ENCODE results near the gene ZNF318. TPM values are rescaled to one million over a fixed set of nuclear protein-coding genes. Genes with fewer than 3 reads are reported as not detected.
A peak's percentile ranks its signal among the peaks of the same experiment; 100 is the strongest.

The ZNF318 gene
- total RNA-seq, 1 donor from 2014 or later = 19.8 TPM

GRCh38 chr6:43292763-43293318, 76.6 kb downstream of the ZNF318 start:
- Mint-ChIP-seq H3K36me3 (ENCODE audit: low read depth) (no peaks in the 10 kb centered on the region), H3K4me3 (ENCODE audit: unreplicated experiment) (no peak overlapping the region), H3K27ac (ENCODE audit: unreplicated experiment) (no peak overlapping the region), H3K27me3 (ENCODE audit: low read depth) (peaks cover 7% of the 10 kb centered on the region), H3K9me3 (ENCODE audit: low read depth) (no peaks in the 10 kb centered on the region), H3K4me1 (ENCODE audit: low read depth) (no peaks in the 10 kb centered on the region)
- no peak for TF ChIP-seq CTCF (IDR thresholded peaks at IDR 0.05)
- peak; percentile 39 for DNase-seq (ENCODE audit: low spot score)

- Mint-ChIP-seq H3K27ac (ENCODE audit: unreplicated experiment) (no peak overlapping the region), H3K27me3 (ENCODE audit: low read depth) (peaks cover 7% of the 10 kb centered on the region), H3K4me1 (ENCODE audit: low read depth) (no peaks in the 10 kb centered on the region), H3K9me3 (ENCODE audit: low read depth) (no peaks in the 10 kb centered on the region), H3K36me3 (ENCODE audit: low read depth) (no peaks in the 10 kb centered on the region), H3K4me3 (ENCODE audit: unreplicated experiment) (no peak overlapping the region)
- DNase-seq (ENCODE audit: low spot score) = peak; percentile 36
- no peak for TF ChIP-seq CTCF (IDR thresholded peaks at IDR 0.05)
Measured at GRCh38 chr6:43292341-43292740, 77.1 kb downstream of the ZNF318 start.

GRCh38 chr6:43291708-43292107, 77.7 kb downstream of the ZNF318 start:
- no peak for DNase-seq (ENCODE audit: low spot score)
- no peak for TF ChIP-seq CTCF (IDR thresholded peaks at IDR 0.05)
- no peaks in the 10 kb centered on the region for H3K36me3 Mint-ChIP-seq (ENCODE audit: low read depth)
- H3K27me3 Mint-ChIP-seq (ENCODE audit: low read depth) = peaks cover 5% of the 10 kb centered on the region
- no peaks in the 10 kb centered on the region for H3K9me3 Mint-ChIP-seq (ENCODE audit: low read depth)
- no peaks in the 10 kb centered on the region for H3K4me1 Mint-ChIP-seq (ENCODE audit: low read depth)
- H3K27ac Mint-ChIP-seq (ENCODE audit: unreplicated experiment) = no peak overlapping the region
- no peak overlapping the region for H3K4me3 Mint-ChIP-seq (ENCODE audit: unreplicated experiment)

- Mint-ChIP-seq H3K27me3 (ENCODE audit: low read depth) (peaks cover 1% of the 10 kb centered on the region), H3K4me1 (ENCODE audit: low read depth) (no peaks in the 10 kb centered on the region), H3K9me3 (ENCODE audit: low read depth) (no peaks in the 10 kb centered on the region), H3K27ac (ENCODE audit: unreplicated experiment) (no peak overlapping the region), H3K4me3 (ENCODE audit: unreplicated experiment) (no peak overlapping the region), H3K36me3 (ENCODE audit: low read depth) (no peaks in the 10 kb centered on the region)
- no peak for DNase-seq (ENCODE audit: low spot score)
- no peak for TF ChIP-seq CTCF (IDR thresholded peaks at IDR 0.05)
Measured at GRCh38 chr6:43290905-43291355, 78.5 kb downstream of the ZNF318 start.

- Mint-ChIP-seq H3K27ac (ENCODE audit: unreplicated experiment) (no peak overlapping the region), H3K4me1 (ENCODE audit: low read depth) (no peaks in the 10 kb centered on the region), H3K4me3 (ENCODE audit: unreplicated experiment) (no peak overlapping the region), H3K9me3 (ENCODE audit: low read depth) (no peaks in the 10 kb centered on the region), H3K27me3 (ENCODE audit: low read depth) (peaks cover 1% of the 10 kb centered on the region), H3K36me3 (ENCODE audit: low read depth) (no peaks in the 10 kb centered on the region)
- TF ChIP-seq CTCF (IDR thresholded peaks at IDR 0.05) = no peak
- no peak for DNase-seq (ENCODE audit: low spot score)
Measured at GRCh38 chr6:43290339-43290904, 79.0 kb downstream of the ZNF318 start.

Data from chondrocyte (in vitro differentiated cells).